Neural crest cell (in vitro differentiated cells): ENCODE results near the gene AGBL4. TPM values are rescaled to one million over a fixed set of nuclear protein-coding genes. Genes with fewer than 3 reads are reported as not detected.

Experiments
- DNase-seq: peaks from one replicate; pipeline ENCODE4 v3.0.0; 2021; ENCODE audit warnings: low read depth, mixed read lengths, low spot score
- H3K27ac Mint-ChIP-seq: one replicate; pipeline ENCODE4 v1.8.0; 2021; ENCODE audit warnings: mild to moderate bottlenecking, mixed read lengths; ENCODE audit not compliant: unreplicated experiment
- H3K27me3 Mint-ChIP-seq: 2 replicates; pipeline ENCODE4 v1.8.0; 2021; ENCODE audit warnings: low read depth, mild to moderate bottlenecking, mixed read lengths
- H3K36me3 Mint-ChIP-seq: 2 replicates; pipeline ENCODE4 v1.8.0; 2021; ENCODE audit warnings: low read depth, mild to moderate bottlenecking, mixed read lengths
- H3K4me1 Mint-ChIP-seq: 2 replicates; pipeline ENCODE4 v1.8.0; 2021; ENCODE audit warnings: mixed read lengths
- H3K4me3 Mint-ChIP-seq: one replicate; pipeline ENCODE4 v1.8.0; 2021; ENCODE audit warnings: mild to moderate bottlenecking, mixed read lengths
- H3K9me3 Mint-ChIP-seq: 2 replicates; pipeline ENCODE4 v1.8.0; 2021; ENCODE audit warnings: mixed read lengths
- CTCF ChIP-seq: fragments of 200-600 bp; sonication (generic); conservative IDR thresholded peaks from 2 replicates; pipeline ENCODE4 v1.5.0; 2021; ENCODE audit warnings: antibody characterized with exemption, mild to moderate bottlenecking
- total RNA-seq: library from RNA; stranded (reverse); gene quantifications from 2 replicates; pipeline ENCODE4 v1.2.1, GENCODE V29; 2021

The AGBL4 gene
- total RNA-seq, 1 donor from 2014 or later: 0.09 TPM

GRCh38 chr1:48566492-48566891 is 1457.3 kb downstream of the AGBL4 start:
- Mint-ChIP-seq H3K4me1 (no peaks in the 10 kb centered on the region), H3K27me3 (peaks cover 17% of the 10 kb centered on the region), H3K4me3 (no peak overlapping the region), H3K36me3 (no peaks in the 10 kb centered on the region), H3K27ac (no peak overlapping the region), H3K9me3 (no peaks in the 10 kb centered on the region)
- no peak for TF ChIP-seq CTCF
- no peak for DNase-seq

- no peak for DNase-seq
- Mint-ChIP-seq H3K9me3 (no peaks in the 10 kb centered on the region), H3K27me3 (peaks cover 41% of the 10 kb centered on the region), H3K36me3 (no peaks in the 10 kb centered on the region), H3K4me3 (no peak overlapping the region), H3K4me1 (no peaks in the 10 kb centered on the region), H3K27ac (no peak overlapping the region)
- no peak for TF ChIP-seq CTCF
Observed at GRCh38 chr1:48563021-48563420, 1460.7 kb downstream of the AGBL4 start.

GRCh38 chr1:48561444-48561843 is 1462.3 kb downstream of the AGBL4 start:
- no peak overlapping the region for H3K27ac Mint-ChIP-seq
- no peak for DNase-seq
- no peak for TF ChIP-seq CTCF
- no peak overlapping the region for H3K4me3 Mint-ChIP-seq
- H3K36me3 Mint-ChIP-seq: no peaks in the 10 kb centered on the region
- H3K9me3 Mint-ChIP-seq: no peaks in the 10 kb centered on the region
- peaks cover 43% of the 10 kb centered on the region for H3K27me3 Mint-ChIP-seq
- no peaks in the 10 kb centered on the region for H3K4me1 Mint-ChIP-seq

- peaks cover 43% of the 10 kb centered on the region for H3K27me3 Mint-ChIP-seq
- no peak overlapping the region for H3K27ac Mint-ChIP-seq
- TF ChIP-seq CTCF: no peak
Observed at GRCh38 chr1:48560577-48560976, 1463.2 kb downstream of the AGBL4 start.

GRCh38 chr1:48560116-48560515 is 1463.6 kb downstream of the AGBL4 start:
- no peak for DNase-seq
- no peaks in the 10 kb centered on the region for H3K36me3 Mint-ChIP-seq

More at GRCh38 chr1:48560577-48560976, 1463.2 kb downstream of the AGBL4 start:
- Mint-ChIP-seq H3K36me3 (no peaks in the 10 kb centered on the region), H3K4me1 (no peaks in the 10 kb centered on the region), H3K9me3 (no peaks in the 10 kb centered on the region), H3K4me3 (no peak overlapping the region)
- no peak for DNase-seq

More at GRCh38 chr1:48560116-48560515, 1463.6 kb downstream of the AGBL4 start:
- Mint-ChIP-seq H3K27me3 (peaks cover 47% of the 10 kb centered on the region), H3K27ac (no peak overlapping the region), H3K9me3 (no peaks in the 10 kb centered on the region), H3K4me1 (no peaks in the 10 kb centered on the region), H3K4me3 (no peak overlapping the region)
- TF ChIP-seq CTCF: no peak
